ENCODE measurements around the gene PPP1R37. TPM values are rescaled to one million over a fixed set of nuclear protein-coding genes. Genes with fewer than 3 reads are reported as not detected.

Gene PPP1R37
- total RNA-seq, 4 donors from 2014 or later: 6.7 to 43.8 (median 24.4) TPM

DNA sequence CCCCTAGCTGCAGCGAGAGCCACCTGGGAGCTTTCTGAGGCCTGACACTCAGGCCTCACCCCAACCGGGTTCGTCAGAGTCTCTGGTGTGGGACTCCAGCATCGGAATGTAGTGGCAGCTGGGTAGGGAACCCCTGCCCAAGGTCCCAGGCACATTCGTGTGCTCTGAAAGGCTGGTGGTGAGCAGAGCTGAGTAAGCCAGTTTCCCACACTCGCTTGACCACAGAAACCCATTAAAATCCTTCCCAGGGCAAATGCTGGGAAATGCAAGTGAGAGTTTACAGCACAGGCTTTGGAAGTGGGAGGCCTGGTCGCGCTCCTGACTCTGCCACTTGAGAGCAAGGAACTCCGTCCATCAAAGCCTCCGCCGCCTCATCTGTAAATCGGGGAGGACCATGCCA, 80.8 kb downstream of the PPP1R37 start:
- DNase-seq: no peak
- intact Hi-C loops (cut with DNase I; ENCODE audit: low total_unique reads): no loop called here
- peaks cover 4 to 8% of the 10 kb centered on the region in 2 donors for H3K4me1 ChIP-seq
- no peaks in the 10 kb centered on the region for H3K27me3 ChIP-seq
- H3K4me3 ChIP-seq: no peak overlapping the region
- no peaks in the 10 kb centered on the region for H3K9me3 ChIP-seq
- TF ChIP-seq, protein P1, sequence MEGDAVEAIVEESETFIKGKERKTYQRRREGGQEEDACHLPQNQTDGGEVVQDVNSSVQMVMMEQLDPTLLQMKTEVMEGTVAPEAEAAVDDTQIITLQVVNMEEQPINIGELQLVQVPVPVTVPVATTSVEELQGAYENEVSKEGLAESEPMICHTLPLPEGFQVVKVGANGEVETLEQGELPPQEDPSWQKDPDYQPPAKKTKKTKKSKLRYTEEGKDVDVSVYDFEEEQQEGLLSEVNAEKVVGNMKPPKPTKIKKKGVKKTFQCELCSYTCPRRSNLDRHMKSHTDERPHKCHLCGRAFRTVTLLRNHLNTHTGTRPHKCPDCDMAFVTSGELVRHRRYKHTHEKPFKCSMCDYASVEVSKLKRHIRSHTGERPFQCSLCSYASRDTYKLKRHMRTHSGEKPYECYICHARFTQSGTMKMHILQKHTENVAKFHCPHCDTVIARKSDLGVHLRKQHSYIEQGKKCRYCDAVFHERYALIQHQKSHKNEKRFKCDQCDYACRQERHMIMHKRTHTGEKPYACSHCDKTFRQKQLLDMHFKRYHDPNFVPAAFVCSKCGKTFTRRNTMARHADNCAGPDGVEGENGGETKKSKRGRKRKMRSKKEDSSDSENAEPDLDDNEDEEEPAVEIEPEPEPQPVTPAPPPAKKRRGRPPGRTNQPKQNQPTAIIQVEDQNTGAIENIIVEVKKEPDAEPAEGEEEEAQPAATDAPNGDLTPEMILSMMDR (IDR thresholded peaks at IDR 0.05): no peak
- TF ChIP-seq POLR2A (IDR thresholded peaks at IDR 0.05): no peak
- no peak overlapping the region for H3K27ac ChIP-seq
- H3K36me3 ChIP-seq: no peaks in the 10 kb centered on the region

DNA sequence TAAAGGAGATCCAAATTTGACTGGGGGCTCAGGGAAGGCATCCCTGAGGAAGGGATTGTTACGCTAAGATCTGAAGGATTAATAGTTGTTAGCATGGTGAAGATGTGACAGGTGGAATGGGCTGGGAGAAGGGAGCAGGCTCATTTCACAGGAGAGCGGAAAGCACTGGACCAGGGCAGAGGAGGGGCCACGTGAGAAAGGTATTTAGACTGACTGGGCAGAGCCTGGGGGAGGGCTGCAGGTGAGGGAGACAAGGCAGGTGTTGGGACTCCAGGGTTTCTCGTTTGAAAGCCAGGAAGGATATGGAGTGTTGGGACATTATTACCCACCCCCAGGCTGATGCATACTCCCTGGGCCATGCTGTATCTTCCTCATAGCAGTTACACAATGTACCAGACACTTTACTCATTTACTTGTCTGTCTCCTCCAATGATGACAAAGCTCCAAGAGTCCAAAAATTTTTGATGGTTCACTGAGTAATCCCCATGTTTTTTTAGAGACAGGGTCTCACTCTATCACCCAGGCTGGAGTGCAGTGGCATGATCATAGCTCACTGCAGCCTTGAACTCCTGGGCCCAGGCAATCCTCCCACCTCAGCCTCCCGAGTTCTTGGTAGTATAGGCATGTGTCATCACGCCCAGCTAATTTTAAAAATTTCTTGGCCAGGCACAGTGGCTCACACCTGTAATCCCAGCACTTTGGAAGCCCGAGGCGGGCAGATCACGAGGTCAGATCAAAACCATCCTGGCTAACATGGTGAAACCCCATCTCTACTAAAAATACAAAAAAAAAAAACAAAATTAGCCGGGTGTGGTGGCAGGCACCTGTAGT, 82.8 kb downstream of the PPP1R37 start:
- no peaks in the 10 kb centered on the region for H3K9me3 ChIP-seq
- H3K4me3 ChIP-seq: no peak overlapping the region
- H3K27me3 ChIP-seq: no peaks in the 10 kb centered on the region
- H3K36me3 ChIP-seq: no peaks in the 10 kb centered on the region
- no peak overlapping the region for H3K27ac ChIP-seq
- peaks cover 8 to 14% of the 10 kb centered on the region in 2 donors for H3K4me1 ChIP-seq
- intact Hi-C loops (cut with DNase I; ENCODE audit: low total_unique reads): no loop called here
- no peak for TF ChIP-seq POLR2A (IDR thresholded peaks at IDR 0.05)
- TF ChIP-seq, protein P1 (IDR thresholded peaks at IDR 0.05): no peak
- DNase-seq: no peak

DNA sequence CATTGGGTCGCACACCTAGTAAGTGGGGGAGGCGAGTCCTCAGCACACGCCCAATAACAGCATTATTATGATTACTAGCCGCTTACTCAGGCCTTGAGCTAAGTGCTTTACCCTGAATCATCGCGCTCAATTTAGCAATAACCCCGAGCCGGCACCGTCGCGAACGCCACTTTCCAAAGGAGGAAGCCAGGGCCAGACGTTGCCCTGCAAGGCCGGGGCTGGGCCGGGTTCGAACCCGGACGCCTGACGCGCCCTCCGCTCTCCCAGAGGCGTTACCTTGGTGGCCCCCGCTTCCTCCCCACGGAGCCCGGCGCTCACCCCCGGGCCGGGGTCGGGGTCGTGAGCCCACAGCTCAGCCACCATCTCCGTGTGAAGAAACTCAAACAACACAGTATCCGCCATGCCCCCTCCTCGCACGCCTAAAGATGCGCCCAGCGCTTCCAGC, 84.9 kb downstream of the PPP1R37 start, which contains the start of gene TRAPPC6A:
TSS of gene TRAPPC6A (minus strand) at position 421 of the 445 bp plus-strand sequence. CDS start at position 402, 19 bp downstream.
- Histone ChIP-seq H3K27me3 (no peaks in the 10 kb centered on the region), H3K4me1 (peaks cover 8 to 21% of the 10 kb centered on the region in 2 donors), H3K4me3 (peak within 1 kb of the TSS; percentile 85 to 93), H3K27ac (peak within 1 kb of the TSS; percentile 84 to 96), H3K36me3 (no peaks in the 10 kb centered on the region), H3K9me3 (no peaks in the 10 kb centered on the region)
- TF ChIP-seq, protein P1 (IDR thresholded peaks at IDR 0.05): no peak
- TF ChIP-seq POLR2A (IDR thresholded peaks at IDR 0.05): peak; percentile 51 to 70
- intact Hi-C loops (cut with DNase I; ENCODE audit: low total_unique reads): no loop called here
- no peak for DNase-seq

DNA sequence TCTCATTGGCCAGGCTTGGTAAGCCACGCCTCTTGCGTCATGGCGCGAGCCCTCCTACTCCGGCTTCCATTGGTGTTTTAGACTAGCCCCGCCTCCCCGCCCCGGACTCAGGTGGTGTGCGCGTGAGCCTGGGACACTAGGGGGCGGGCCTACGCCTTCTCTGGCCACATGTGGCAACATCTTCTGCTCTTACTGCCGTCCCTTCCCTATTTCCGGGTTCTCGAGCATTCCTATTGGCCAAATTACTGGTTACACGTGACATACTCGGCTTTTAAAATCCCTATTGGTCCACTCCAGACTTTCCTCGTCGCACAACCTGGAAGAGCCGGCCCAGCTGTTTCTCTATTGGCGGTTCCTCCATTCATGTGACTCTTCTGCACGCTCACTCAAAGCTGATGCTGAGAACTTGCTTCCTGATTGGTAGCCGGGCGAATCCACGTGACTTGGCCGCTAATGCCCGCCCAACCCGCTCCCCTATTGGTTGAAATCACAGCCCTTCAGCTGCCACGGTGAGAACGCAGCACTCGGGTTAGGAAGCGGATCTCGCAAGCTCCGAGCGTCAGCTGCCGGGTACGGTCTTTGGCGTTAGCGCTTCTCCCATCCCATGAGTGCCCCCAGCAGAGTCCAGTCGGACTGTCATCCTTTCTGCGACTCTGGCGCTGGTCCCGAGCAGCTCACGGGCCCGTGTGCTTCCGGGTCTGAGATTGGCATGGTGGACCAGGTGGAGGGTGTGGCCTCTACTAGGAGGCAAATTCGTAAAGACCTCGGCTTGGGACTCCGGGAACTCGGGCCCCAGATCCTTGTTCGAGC, 85.5 kb downstream of the PPP1R37 start, which contains the start of gene BLOC1S3:
TSS of gene BLOC1S3 (plus strand) at position 523 of the 810 bp plus-strand sequence. CDS start 513 bp downstream, outside the sequence.
- Histone ChIP-seq H3K9me3 (no peaks in the 10 kb centered on the region), H3K4me3 (peak within 1 kb of the TSS; percentile 85 to 93), H3K27me3 (no peaks in the 10 kb centered on the region), H3K27ac (peak within 1 kb of the TSS; percentile 84 to 96), H3K36me3 (no peaks in the 10 kb centered on the region), H3K4me1 (peaks cover 8 to 21% of the 10 kb centered on the region in 2 donors)
- TF ChIP-seq, protein P1 (IDR thresholded peaks at IDR 0.05): peak; percentile 15 to 52 (median 44)
- TF ChIP-seq POLR2A (IDR thresholded peaks at IDR 0.05): peak; percentile 53 to 68
- intact Hi-C loops (cut with DNase I; ENCODE audit: low total_unique reads): no loop called here
- peak; percentile 100 for DNase-seq

Data from uterus (tissue), 4 donors.